HG03066 (cell line): ENCODE results near the gene TRIM4.
"Not testable (repeated sequence)": the region's sequence is repeated elsewhere in the genome, so short reads cannot be mapped to it uniquely, and the experiment has no call there.

Experiments used
- ATAC-seq: cut with Tn5 transposase; IDR thresholded peaks from one replicate; pipeline ENCODE4 v1.9.1; 2021; ENCODE audit warnings: low read depth; ENCODE audit not compliant: unreplicated experiment

The TRIM4 gene

GRCh38 chr7:99923200-99923599 lies 3.9 kb upstream of the TRIM4 start:
- no peak for ATAC-seq

- no peak for ATAC-seq
Observed at GRCh38 chr7:99920149-99920548, 819 bp upstream of the TRIM4 start.

- ATAC-seq: peak; percentile 13
Observed at GRCh38 chr7:99919814-99920112, 433 bp upstream of the TRIM4 start.

- no peak for ATAC-seq
Observed at GRCh38 chr7:99910976-99911375, 8.4 kb downstream of the TRIM4 start.

- no peak for ATAC-seq
Observed at GRCh38 chr7:99901581-99901980, 17.7 kb downstream of the TRIM4 start.

- no peak for ATAC-seq
Observed at GRCh38 chr7:99899830-99900519, 19.4 kb downstream of the TRIM4 start.

- no peak for ATAC-seq
Observed at GRCh38 chr7:99898836-99899235, 20.5 kb downstream of the TRIM4 start.

- ATAC-seq: no peak
Observed at GRCh38 chr7:99898023-99898357, 21.3 kb downstream of the TRIM4 start.

GRCh38 chr7:99897322-99898022 lies 21.9 kb downstream of the TRIM4 start:
- ATAC-seq: no peak

GRCh38 chr7:99894738-99895137 lies 24.6 kb downstream of the TRIM4 start:
- ATAC-seq: no peak

GRCh38 chr7:99893280-99893679 lies 26.1 kb downstream of the TRIM4 start:
- no peak for ATAC-seq

- not testable (repeated sequence) for ATAC-seq
Observed at GRCh38 chr7:99890348-99890747, 29.0 kb downstream of the TRIM4 start.

GRCh38 chr7:99888366-99888765 lies 31.0 kb downstream of the TRIM4 start:
- not testable (repeated sequence) for ATAC-seq

GRCh38 chr7:99881370-99881769 lies 38.0 kb downstream of the TRIM4 start:
- no peak for ATAC-seq

GRCh38 chr7:99876933-99877332 lies 42.4 kb downstream of the TRIM4 start, which contains the start of gene OR2AE1:
TSS of gene OR2AE1 (minus strand) at chr7:99877033. CDS start at chr7:99877033, 0 bp downstream.
- ATAC-seq: no peak

- no peak for ATAC-seq
Observed at GRCh38 chr7:99876491-99876890, 42.8 kb downstream of the TRIM4 start.

- no peak for ATAC-seq
Observed at GRCh38 chr7:99868246-99868645, 51.1 kb downstream of the TRIM4 start.

GRCh38 chr7:99867477-99867876 lies 51.9 kb downstream of the TRIM4 start:
- ATAC-seq: not testable (repeated sequence)

- ATAC-seq: no peak
Observed at GRCh38 chr7:99863847-99864440, 55.4 kb downstream of the TRIM4 start.

- ATAC-seq: no peak
Observed at GRCh38 chr7:99860281-99861127, 58.8 kb downstream of the TRIM4 start.

GRCh38 chr7:99855236-99855635 lies 64.1 kb downstream of the TRIM4 start:
- ATAC-seq: no peak
